Measurements from ENCODE around the gene FLOT2. TPM values are rescaled to one million over a fixed set of nuclear protein-coding genes. Genes with fewer than 3 reads are reported as not detected.

Gene FLOT2
- total and polyA plus RNA-seq, 2 of the 8 experiments (the other 6 are each of a cell fraction or from before 2014, with no cell fraction given), result 116 to 189 TPM

GRCh38 chr17:28863953-28864352, 33.6 kb downstream of the FLOT2 start:
- no peak overlapping the region for H2BK15ac ChIP-seq (ENCODE audit: low read length)
- no peaks in the 10 kb centered on the region for H3K23me2 ChIP-seq (ENCODE audit: low read depth, low read length)
- FAIRE-seq, result no peak
- ChIA-PET CTCF (ENCODE audit: partially characterized antibody) (interaction anchor here (0.8 to 4.2 kb wide), 7 partner anchors 14 to 109 kb away, joined by 3 to 15 read pairs (median 4); no protein-coding TSS in a partner anchor), POLR2A (ENCODE audit: partially characterized antibody) (interaction anchor here (0.9 to 1.5 kb wide), 6 partner anchors 8 to 37 kb away, joined by 3 to 4 read pairs (median 3); partner anchors contain the start of gene FLOT2)
- no peak overlapping the region for H3K9ac ChIP-seq (replicated peaks in 1 of 4; ENCODE audit: extremely low read depth in 1 of 4, low read depth in 3 of 4, low read length in 3 of 4)
- H4K20me1 ChIP-seq (replicated peaks in 1 of 2; ENCODE audit: control insufficient read depth in 1 of 2, insufficient read depth in 2 of 2, low read length in 2 of 2), result peaks cover 1 to 3% of the 10 kb centered on the region in 2 experiments
- no peak overlapping the region for H3K27ac ChIP-seq (ENCODE audit: low read depth, low read length)
- H3K4ac ChIP-seq (replicated peaks; ENCODE audit: insufficient read length, low read depth, low read length), result no peak overlapping the region
- H3K9me3 ChIP-seq (ENCODE audit: insufficient read depth in 2 of 2, low read depth in 1 of 2, low read length in 1 of 2), result no peaks in the 10 kb centered on the region
- H3K79me1 ChIP-seq (ENCODE audit: low read depth, low read length), result no peaks in the 10 kb centered on the region
- no peak overlapping the region for H3K14ac ChIP-seq (ENCODE audit: insufficient read length)
- no peaks in the 10 kb centered on the region; a peak in 1 of 7 replicates for H3K27me3 ChIP-seq (replicated peaks in 1 of 4; ENCODE audit: control insufficient read depth in 3 of 4, extremely low read depth in 1 of 4, insufficient read depth in 3 of 4, low read length in 3 of 4)
- H3K4me1 ChIP-seq (replicated peaks in 1 of 4; ENCODE audit: control insufficient read depth in 3 of 4, insufficient read depth in 4 of 4, low read length in 3 of 4), result peaks cover 0 to 6% (median 0%) of the 10 kb centered on the region in 4 experiments; a peak in 2 of 7 replicates
- H2BK20ac ChIP-seq (ENCODE audit: low read length), result no peak overlapping the region
- H3K23ac ChIP-seq (ENCODE audit: insufficient read length), result no peak overlapping the region
- no peak overlapping the region for H2BK12ac ChIP-seq (ENCODE audit: low read depth, low read length)
- WGBS, 2 experiments (ENCODE audit: extremely low coverage in 1 of 2, insufficient coverage in 1 of 2, insufficient read length in 1 of 2, insufficient replicate concordance in 2 of 2, low coverage in 1 of 2, low lambda C conversion rate in 2 of 2, missing lambda C conversion rate in 1 of 2), result 88% methylated on average over 1 of the region's 1 CpG; no CpG with 5 or more reads in 1 of the 2 experiments
- no peak overlapping the region for H2BK5ac ChIP-seq (ENCODE audit: low read depth, low read length)
- no peak overlapping the region for H2AFZ ChIP-seq (ENCODE audit: low read length)
- H4K8ac ChIP-seq (ENCODE audit: extremely low read depth, insufficient read depth, low read length), result no peak overlapping the region
- H3K56ac ChIP-seq (replicated peaks; ENCODE audit: insufficient read length, low read depth, low read length), result no peak overlapping the region
- H3K36me3 ChIP-seq (ENCODE audit: control insufficient read depth in 2 of 4, insufficient read depth in 4 of 4, low read length in 3 of 4), result peaks cover 6 to 9% (median 8%) of the 10 kb centered on the region in 4 experiments; a peak in 7 of 8 replicates
- no peak overlapping the region for H3K4me3 ChIP-seq (ENCODE audit: extremely low read depth in 1 of 4, insufficient read depth in 2 of 4, low read depth in 3 of 4, low read length in 4 of 4)
- no peak overlapping the region for H3K4me2 ChIP-seq (ENCODE audit: insufficient read depth in 1 of 2, low read depth in 2 of 2, low read length in 2 of 2)
- DNase-seq (ENCODE audit: low read depth in 1 of 2, low spot score in 2 of 2), result no peak
- H4K5ac ChIP-seq (ENCODE audit: insufficient read length, low read depth, low read length), result no peak overlapping the region
- H3K18ac ChIP-seq (ENCODE audit: extremely low read depth, low read length), result no peak overlapping the region
- no peak overlapping the region for H2BK120ac ChIP-seq (replicated peaks; ENCODE audit: low read depth, low read length)
- no peak overlapping the region for H4K91ac ChIP-seq (replicated peaks; ENCODE audit: insufficient read length, low read length)
- no peaks in the 10 kb centered on the region for H3K79me2 ChIP-seq (ENCODE audit: control insufficient read depth in 1 of 2, insufficient read depth in 2 of 2, low read length in 2 of 2)
- H2AK5ac ChIP-seq (ENCODE audit: low read depth, low read length), result no peak overlapping the region
- TF ChIP-seq FOSL1 (IDR thresholded peaks at IDR 0.05; ENCODE audit: insufficient read depth, low read depth, low read length) (no peak), SP1 (IDR thresholded peaks at IDR 0.05; ENCODE audit: low read depth, low read length) (no peak)

Data from H1 (cell line).